Neural progenitor cell (in vitro differentiated cells): ENCODE data around the gene HK2.

Source experiments
- EZH2phosphoT487 ChIP-seq: fragments of 200-600 bp; sonication (generic); IDR thresholded peaks from 2 replicates; pipeline ENCODE4 v1.6.1; 2017; ENCODE audit warnings: antibody characterized with exemption
- TF ChIP-seq, protein P1 (sequence below): fragments of 200-600 bp; sonication (generic); IDR thresholded peaks from 2 replicates; pipeline ENCODE4 v1.5.1; 2017; ENCODE audit warnings: antibody characterized with exemption, mild to moderate bottlenecking

DNA sequence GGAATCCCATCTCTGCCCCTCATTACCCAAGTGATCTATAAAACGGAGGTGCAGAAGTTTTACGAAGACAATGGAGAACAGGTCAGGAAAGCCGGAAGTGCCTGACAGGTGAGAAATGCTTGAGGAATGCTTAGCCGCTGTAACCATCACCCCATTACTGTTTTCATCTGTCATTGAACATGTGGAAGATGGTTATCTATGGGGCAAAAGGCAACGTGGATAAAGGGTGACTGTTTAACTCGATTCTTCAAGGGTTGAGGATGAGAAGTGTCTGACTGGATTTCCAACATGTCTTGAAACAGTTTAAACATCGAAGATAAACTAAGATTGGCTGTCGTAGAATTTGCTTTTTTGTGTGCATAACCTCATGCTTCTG lies 17.3 kb downstream of the HK2 start:
- no peak for TF ChIP-seq EZH2phosphoT487
- TF ChIP-seq, protein P1, sequence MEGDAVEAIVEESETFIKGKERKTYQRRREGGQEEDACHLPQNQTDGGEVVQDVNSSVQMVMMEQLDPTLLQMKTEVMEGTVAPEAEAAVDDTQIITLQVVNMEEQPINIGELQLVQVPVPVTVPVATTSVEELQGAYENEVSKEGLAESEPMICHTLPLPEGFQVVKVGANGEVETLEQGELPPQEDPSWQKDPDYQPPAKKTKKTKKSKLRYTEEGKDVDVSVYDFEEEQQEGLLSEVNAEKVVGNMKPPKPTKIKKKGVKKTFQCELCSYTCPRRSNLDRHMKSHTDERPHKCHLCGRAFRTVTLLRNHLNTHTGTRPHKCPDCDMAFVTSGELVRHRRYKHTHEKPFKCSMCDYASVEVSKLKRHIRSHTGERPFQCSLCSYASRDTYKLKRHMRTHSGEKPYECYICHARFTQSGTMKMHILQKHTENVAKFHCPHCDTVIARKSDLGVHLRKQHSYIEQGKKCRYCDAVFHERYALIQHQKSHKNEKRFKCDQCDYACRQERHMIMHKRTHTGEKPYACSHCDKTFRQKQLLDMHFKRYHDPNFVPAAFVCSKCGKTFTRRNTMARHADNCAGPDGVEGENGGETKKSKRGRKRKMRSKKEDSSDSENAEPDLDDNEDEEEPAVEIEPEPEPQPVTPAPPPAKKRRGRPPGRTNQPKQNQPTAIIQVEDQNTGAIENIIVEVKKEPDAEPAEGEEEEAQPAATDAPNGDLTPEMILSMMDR: no peak
